HG03342 (cell line): ENCODE results near the gene SMIM23.

Experiments used
- ATAC-seq: cut with Tn5 transposase; IDR thresholded peaks from one replicate; pipeline ENCODE4 v1.9.1; 2021; ENCODE audit warnings: mild to moderate bottlenecking, moderate library complexity; ENCODE audit not compliant: unreplicated experiment

SMIM23 gene

DNA sequence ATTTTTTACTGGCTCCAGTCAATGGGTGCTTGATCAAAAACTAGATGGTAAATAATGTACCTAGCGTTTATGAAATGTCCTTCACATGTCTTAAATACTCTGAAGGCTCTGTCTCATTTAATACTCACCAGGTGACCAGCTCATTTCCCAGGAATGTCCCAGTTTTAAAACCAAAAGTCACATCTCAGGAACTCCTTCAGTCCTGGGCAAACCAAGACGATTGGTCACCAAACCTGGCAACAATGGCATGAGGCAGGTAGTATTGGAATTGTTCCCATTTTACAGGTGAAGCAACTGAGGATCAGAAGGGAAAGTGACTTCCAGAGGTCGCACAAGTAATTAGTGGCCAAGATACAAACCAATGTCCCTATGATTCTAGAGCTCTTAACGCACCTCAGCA is 27.7 kb downstream of the SMIM23 start:
- ATAC-seq: no peak

DNA sequence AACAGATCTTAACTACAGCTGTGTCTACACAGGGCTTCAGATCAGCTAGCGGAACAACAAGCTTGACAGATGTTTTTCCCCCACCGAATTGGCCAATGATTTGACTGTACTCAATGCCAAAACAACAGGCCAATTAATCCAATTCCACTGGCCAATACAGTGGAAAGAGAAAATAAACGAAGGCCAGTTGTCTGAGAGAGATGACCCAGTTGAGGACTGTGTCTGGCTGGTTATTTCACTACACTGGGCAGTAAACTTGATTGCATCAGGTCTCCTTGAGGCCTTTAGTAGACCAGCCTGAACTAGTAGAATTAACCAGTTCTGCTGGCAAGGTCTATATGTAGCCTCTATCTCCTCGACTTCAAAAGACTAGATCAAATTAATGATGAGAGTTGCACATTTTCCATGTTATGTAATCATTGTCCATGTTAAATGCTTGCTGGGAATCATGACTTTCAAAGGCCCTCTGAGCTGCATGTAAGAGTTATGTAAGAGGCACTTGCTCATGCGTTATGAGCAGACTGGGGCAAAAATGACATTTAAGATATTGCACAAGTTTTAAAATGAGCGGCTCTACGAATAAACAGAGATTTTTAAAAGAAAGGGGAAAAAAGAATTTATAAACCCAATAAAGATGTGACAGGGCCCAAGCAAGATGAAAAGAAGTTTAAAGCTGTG is 28.3 kb downstream of the SMIM23 start:
- no peak for ATAC-seq

DNA sequence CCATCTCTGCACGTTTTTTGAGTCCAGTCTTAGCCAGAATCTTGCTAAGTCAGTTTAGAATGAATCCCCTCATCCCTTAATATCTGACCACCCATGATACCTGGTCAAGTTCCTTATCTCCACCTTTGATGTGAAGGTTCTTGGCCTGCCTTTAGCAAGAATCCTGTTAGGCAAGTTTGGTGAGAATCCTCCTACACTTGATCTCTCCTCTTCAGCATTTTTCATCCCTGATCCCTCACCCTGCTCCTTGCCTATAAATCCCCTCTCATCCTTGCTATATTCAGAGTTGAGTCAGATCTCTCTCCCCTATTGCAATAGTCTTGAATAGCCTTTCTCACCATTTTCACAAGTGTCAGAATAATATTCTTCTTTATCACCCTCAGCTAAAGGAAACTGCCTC is 31.0 kb downstream of the SMIM23 start:
- ATAC-seq: no peak

DNA sequence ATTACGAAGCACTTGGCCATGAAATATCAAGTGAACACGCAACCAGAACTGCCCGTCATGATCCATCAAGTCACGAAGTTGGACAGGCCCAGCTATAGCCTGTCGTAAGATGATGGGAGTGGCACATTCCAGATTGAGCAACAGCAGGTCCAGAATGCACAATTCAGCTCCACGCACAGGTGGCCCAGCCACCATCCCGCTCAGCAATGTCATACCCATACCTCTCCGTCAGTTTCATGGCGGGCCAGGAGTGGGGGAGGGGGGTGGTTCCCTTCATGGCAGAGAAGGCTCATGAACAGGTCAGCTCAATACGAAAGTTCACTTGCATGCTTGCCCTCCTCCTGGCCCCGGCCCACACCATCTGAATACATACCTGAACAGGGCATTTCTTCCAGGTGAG is 34.9 kb downstream of the SMIM23 start:
- no peak for ATAC-seq

DNA sequence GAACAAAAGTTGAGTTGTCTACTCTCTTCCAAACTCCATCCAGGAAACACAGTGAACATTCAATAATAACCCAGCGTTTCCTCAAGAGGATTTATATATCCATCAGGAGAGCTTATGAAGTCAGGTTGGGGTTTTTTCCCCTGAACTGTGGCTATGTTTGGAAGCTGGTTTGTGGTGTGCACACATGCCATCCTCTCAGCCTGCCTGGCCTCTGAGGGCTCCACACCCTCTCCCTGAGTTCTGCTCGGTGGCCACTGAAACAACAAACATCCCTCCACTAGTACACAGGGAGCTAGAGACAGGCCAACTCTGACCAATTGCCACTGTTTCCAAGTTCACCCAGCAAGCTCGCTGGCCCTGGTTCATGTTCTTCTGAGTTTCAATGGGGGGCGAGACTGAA is 35.7 kb downstream of the SMIM23 start:
- ATAC-seq: no peak

DNA sequence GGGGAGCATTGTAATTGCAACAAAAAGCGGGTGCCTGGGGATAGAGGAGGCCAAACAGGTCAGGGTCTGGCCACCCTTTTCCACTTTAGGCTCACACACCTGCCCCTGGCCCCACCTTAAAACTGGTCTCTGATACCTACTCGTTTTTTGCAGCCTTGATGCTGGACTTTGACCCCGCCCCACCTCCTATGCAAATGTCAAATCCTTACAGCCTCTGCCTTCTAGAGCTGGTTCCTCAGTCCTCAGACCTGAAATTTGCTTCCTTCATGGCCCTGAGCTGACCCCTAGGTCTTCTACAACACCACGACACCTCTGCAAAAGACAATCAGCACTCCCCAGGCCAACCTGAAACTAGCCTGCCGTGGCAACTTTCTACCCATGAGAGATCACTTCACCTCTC is 37.7 kb downstream of the SMIM23 start:
- ATAC-seq: no peak

DNA sequence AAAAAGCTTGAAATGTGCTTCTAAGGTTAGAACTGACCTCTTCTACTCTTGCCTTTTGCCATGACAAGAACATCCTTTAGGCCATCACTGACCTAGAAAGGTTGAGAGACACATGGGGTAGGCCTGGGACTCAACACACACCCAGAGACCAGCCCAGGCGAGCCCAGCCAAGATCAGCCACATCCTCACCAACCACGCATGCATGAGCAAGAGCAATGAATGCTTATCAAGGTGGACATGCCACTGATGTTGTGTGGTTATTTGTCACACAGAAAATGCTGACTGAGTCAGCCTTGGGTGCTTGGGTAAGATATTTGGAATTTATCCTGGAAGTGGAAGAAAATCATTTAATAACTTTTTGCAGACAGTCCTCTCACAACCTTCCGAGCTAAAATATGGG is 39.4 kb downstream of the SMIM23 start:
- no peak for ATAC-seq

DNA sequence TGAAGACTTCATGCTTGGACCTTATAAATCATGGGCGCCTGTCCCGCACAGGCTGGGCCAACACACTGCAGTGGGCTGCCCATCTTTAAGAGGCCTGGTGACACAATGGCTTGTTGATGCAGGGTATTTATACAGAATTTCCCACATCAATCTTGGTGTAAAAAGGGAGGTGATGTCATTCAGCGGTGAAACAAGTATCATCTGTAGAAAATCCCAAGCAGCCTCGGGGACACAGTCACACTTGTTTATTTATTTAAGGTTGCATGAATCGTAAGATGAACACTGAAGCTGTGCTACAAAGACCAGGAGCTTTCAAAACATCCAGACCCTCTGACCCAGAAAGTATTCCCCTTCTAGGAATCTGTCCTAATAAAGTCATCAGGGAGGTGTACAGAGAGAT is 40.5 kb downstream of the SMIM23 start:
- no peak for ATAC-seq

DNA sequence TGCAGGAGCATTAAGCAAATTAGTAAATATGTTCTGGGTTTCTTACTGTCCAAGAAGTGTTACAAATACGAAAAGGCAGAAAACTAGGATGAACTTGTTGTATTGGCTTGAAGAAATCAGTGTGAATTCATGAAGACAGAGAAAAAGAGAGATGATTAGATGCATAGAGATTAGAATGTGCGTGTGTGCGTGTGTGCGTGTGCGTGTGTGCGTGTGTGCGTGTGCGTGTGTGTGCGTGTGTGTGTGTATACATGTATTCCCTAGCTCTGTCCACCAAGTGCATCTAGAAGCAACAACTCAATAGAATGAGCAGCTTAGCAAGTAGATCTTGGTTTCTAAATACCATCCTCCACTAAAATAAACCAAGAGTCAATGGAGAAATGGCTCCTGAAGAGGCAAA is 41.5 kb downstream of the SMIM23 start:
- ATAC-seq: no peak

DNA sequence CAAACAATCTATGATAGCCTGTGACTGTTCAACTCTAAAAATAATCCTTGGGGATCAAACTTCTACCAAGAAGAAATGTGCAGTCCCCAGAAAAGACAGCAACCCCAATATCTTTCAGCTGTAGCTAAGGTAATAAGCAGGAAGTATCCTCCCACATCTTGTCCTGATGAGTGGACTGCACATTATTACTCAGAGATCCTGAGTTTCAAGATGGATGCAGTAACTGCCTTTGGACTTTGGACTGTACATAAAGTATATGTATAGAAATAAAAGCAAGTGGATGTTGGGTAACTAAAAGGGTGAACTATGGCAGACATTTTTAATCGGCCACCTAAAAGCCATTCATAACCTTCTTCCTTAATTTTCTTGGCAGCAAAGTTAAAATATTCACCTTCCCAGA is 45.1 kb downstream of the SMIM23 start:
- ATAC-seq: no peak

DNA sequence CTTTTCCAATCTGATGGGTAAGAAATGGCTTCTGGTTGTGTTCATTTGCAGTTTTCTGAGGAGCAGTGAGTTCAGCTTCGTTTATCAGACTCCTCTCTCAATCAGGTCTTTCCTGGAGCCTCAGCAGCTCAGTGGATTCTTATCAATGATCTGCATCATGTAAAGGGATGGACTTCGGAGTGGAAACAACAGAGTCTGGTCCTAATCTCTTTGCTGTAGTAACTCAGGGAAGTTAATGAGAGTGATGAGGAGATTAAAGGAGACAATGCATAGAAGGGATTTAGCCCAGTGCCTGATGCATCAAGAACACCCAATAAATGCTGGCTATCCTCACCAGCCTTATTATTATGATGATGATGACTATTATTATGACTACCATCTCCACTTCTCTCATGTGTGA is 47.2 kb downstream of the SMIM23 start:
- ATAC-seq: no peak

DNA sequence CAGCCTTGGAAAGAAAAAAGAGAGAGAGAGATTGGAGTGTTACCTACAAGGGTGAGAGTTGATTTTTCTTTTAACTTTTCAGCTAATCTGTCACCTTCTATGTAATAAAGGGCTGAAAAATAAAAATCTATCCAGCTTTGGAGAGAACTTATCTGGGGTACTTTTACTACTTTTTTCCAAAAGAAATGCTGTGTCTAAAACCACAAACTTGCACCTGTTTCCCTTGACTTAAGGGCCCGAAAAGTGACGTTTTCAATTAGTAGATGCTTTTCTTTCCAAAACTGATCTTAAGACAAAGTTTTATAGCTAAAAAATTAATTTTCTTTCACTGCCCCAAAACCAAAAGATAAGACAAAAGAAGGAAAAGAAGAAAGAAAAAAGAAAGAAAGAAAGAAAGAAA is 48.8 kb downstream of the SMIM23 start:
- no peak for ATAC-seq

DNA sequence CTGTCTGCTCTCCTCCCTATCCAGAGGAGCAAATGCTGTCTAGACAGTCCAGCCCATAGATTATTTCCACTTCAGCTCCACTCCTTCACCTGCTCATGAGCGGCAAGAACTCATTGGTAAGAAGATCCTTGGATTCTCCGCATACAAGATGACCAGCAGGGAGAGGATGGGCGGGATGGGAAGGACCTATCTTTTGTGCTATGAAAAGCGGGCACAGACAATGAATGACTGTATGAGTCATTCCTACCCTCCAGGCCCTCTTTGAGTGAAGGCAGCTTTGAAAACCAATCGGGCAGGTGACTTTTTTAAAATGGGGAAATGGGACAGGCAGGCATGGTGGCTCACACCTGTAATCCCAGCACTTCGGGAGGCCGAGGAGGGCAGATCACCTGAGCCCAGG is 49.4 kb downstream of the SMIM23 start:
- ATAC-seq: no peak

DNA sequence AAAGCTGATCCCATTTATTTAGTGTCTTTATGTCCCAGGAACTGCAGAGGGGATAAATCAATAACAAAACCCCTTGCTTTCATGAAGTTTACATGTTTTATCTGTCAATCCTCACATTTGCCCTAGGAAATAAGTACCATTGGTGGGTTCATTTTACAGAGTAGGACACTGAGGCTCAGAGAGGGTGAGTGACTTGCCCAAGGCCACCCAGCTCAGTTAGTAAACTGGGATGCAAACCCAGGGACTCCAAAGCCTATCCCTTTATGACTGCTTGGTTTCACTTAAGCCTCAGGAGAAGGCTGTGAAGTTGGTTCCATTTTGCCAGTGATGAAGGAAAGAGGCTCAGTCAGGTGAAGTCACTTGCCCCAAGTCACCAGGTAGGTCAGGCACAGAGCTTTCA is 51.9 kb downstream of the SMIM23 start:
- ATAC-seq: no peak

DNA sequence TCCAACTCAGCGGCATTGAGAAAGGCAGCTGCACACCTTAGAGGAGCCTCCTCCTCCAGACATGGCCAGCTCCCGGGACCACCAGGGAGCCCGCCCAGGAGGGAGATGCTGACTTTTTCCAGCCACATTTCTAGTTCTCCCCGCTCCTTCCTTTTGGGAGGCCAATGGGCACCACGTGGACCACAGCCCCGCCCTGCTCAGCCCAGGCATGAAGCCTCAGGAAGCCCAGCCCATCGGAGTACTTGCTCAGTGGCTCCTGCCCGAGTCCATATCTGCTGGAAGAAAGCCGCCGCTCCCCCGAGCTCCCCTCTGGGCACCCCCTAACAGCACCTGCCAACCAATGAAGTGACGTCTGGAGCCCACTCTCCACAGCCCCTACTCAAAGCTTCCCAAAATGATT is 52.4 kb downstream of the SMIM23 start:
- ATAC-seq: no peak

DNA sequence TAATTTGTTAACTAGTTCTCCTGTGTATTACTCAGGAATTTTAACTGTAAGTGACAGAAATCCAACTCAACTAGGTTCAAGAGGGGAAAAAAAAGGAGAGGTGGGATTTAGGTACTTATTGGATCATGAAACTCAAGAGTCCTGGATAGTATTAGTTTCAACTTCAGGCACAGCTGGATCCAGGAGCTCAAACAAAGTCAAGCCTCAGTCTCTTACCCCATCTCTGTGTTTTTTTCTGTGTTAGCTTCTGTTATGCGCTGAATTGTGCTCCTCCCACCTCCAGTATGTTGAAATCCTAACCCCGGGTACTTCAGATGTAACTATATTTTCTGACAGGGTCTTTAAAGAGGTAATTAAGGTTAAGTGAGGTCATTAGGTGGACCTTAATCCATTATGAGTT is 53.5 kb downstream of the SMIM23 start:
- ATAC-seq: no peak

DNA sequence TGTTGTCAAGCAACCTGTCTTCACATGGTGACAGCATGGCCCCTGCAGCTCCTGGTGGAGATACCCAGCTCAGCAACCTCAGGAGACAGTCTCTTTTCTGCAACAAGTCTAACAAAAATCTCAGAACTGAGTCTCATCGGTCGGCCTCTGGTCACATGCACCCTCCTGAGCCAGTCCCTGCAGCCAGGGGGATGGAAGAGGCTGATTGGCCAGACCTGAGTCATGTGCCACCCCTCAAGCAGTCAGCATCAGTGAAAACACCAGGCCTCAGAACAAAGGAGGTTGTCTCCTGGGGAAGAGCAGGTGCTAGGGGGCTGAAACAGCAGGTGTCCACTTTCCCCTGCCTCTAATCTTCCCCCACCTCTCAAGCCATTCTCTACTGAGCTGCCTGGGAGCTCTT is 54.4 kb downstream of the SMIM23 start:
- no peak for ATAC-seq
